Prostate gland (tissue), 2 donors: ENCODE results near the gene STRN4. TPM values are rescaled to one million over a fixed set of nuclear protein-coding genes. Genes with fewer than 3 reads are reported as not detected.
"Not testable (repeated sequence)": the region's sequence is repeated elsewhere in the genome, so short reads cannot be mapped to it uniquely, and the experiment has no call there.

Source experiments
- DNase-seq: peaks from one replicate; pipeline ENCODE4 v3.0.0-alpha.2; 2019; ENCODE audit warnings: low spot score
- H3K27ac ChIP-seq, 2 donors: fragments of 200-600 bp; sonication (generic); 2 replicates each; pipeline ENCODE4 v1.5.1; 2017 to 2019
- H3K27me3 ChIP-seq: fragments of 200-600 bp; sonication (generic); replicated peaks from 2 replicates; pipeline ENCODE4 v1.5.1; 2019; ENCODE audit not compliant: insufficient read depth
- H3K36me3 ChIP-seq, 2 donors: fragments of 200-600 bp; sonication (generic); 1 replicate in 1 of 2; 2 replicates in 1 of 2; pipeline versions ENCODE4 v1.5.1 to v1.8.1; 2017 to 2019
- H3K4me1 ChIP-seq: fragments of 200-600 bp; sonication (generic); replicated peaks from 2 replicates; pipeline ENCODE4 v1.5.1; 2019
- H3K4me3 ChIP-seq, 2 donors: fragments of 200-600 bp; sonication (generic); 2 replicates each; pipeline ENCODE4 v1.5.1; 2017 to 2019
- H3K9me3 ChIP-seq: fragments of 200-600 bp; sonication (generic); 2 replicates; pipeline ENCODE4 v1.5.1; 2017
- POLR2A ChIP-seq: fragments of 450-650 bp; IDR thresholded peaks from one replicate; pipeline ENCODE4 v1.6.1; 2016; ENCODE audit warnings: antibody characterized with exemption, mild to moderate bottlenecking
- POLR2AphosphoS5 ChIP-seq: sonication (generic); formaldehyde crosslinking; IDR thresholded peaks from one replicate; pipeline ENCODE4 v1.6.1; 2017; ENCODE audit warnings: antibody characterized with exemption
- WGBS: methylation state at CpG from one replicate; pipeline ENCODE4 v1.1.5; 2018; 5-methylcytosine and 5-hydroxymethylcytosine counted together
- intact Hi-C: fragments of 100-400 bp; cut with DNase I; formaldehyde crosslinking; loops from one replicate; pipeline ENCODE4 v1.14.2; 2022
- total RNA-seq, 2 donors: library from RNA; depleted of rRNA; stranded (reverse); fragments of >200 nt; gene quantifications; one replicate each; pipeline ENCODE4 v1.1.0, GENCODE V29; 2016
- TF ChIP-seq, protein P1 (sequence below), 4 experiments: fragments of 200-600 bp in 2 of 4; fragments of 450-650 bp in 2 of 4; sonication (generic) in 2 of 4; IDR thresholded peaks; 1 replicate in 3 of 4; 2 replicates in 1 of 4; pipeline ENCODE4 v1.5.1; 2016 to 2019; ENCODE audit warnings: antibody characterized with exemption in 4 of 4, mild to moderate bottlenecking in 2 of 4, moderate library complexity in 2 of 4

Gene STRN4
- total RNA-seq, 2 donors from 2014 or later: 80.7 to 221 TPM

DNA sequence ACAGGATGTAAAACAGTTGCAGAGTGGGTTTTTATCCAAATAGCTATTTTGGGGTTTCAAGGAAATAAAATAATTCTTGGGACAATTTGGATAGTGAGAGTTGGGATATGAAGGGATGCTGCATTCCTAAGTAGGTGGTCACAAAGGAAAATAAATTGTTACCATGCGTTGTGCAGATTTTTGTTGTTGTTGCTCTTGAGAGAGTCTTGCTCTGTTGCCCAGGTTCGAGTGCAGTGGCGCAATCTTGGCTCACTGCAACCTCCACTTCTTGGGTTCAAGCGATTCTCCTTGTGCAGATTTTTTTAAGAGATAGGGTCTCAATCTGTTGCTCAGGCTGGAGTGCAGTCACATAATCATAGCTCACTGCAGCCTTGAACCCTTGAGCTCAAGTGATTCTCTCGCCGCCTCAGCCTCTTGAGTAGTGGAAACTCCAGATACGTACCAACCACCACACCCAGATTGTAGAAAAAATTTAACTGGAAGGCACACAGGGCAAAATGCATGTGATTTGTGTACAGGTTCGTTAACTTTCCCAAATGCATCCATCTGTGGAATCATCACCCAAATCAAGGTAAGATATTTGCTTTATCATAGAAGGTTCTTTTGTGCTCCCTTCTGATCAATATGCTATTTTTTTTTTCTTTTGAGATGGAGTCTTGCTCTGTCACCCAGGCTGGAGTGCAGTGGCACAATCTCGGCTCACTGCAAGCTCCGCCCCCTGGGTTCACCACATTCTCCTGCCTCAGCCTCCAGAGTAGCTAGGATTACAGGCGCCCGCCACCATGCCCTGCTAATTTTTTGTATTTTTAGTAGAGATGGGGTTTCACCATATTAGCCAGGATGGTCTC is 26.1 kb upstream of the STRN4 start:
- Histone ChIP-seq H3K4me3 (no peak overlapping the region), H3K9me3 (no peaks in the 10 kb centered on the region), H3K27ac (no peak overlapping the region), H3K27me3 (no peaks in the 10 kb centered on the region), H3K4me1 (peaks cover 4% of the 10 kb centered on the region), H3K36me3 (peaks cover 14 to 27% of the 10 kb centered on the region in 2 donors)
- 93% methylated on average over 12 of the region's 12 CpGs for WGBS
- no peak for TF ChIP-seq POLR2AphosphoS5
- TF ChIP-seq, protein P1, sequence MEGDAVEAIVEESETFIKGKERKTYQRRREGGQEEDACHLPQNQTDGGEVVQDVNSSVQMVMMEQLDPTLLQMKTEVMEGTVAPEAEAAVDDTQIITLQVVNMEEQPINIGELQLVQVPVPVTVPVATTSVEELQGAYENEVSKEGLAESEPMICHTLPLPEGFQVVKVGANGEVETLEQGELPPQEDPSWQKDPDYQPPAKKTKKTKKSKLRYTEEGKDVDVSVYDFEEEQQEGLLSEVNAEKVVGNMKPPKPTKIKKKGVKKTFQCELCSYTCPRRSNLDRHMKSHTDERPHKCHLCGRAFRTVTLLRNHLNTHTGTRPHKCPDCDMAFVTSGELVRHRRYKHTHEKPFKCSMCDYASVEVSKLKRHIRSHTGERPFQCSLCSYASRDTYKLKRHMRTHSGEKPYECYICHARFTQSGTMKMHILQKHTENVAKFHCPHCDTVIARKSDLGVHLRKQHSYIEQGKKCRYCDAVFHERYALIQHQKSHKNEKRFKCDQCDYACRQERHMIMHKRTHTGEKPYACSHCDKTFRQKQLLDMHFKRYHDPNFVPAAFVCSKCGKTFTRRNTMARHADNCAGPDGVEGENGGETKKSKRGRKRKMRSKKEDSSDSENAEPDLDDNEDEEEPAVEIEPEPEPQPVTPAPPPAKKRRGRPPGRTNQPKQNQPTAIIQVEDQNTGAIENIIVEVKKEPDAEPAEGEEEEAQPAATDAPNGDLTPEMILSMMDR (IDR thresholded peaks at IDR 0.05): no peak
- no peak for TF ChIP-seq POLR2A
- DNase-seq: no peak
- intact Hi-C loops: no loop called here

DNA sequence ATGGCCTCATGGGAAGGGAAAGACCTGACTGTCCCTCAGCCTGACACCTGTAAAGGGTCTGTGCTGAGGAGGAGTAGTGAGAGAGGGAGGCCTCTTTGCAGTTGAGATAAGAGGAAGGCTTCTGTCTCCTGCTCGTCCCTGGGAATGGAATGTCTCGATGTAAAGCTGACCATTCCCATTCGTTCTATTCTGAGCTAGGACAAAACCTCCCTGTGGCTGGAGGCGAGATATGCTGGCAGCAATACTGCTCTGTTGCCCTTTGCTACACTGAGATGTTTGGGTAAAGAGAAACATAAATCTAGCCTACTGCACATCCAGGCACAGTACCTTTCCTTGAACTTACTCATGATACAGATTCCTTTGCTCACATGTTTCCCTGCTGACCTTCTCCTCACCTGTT is 22.5 kb upstream of the STRN4 start:
- H3K4me3 ChIP-seq, H3K4me1 ChIP-seq, DNase-seq, intact Hi-C loops, H3K9me3 ChIP-seq, H3K27me3 ChIP-seq, H3K36me3 ChIP-seq: not testable (repeated sequence)
- 17% methylated on average over 4 of the region's 4 CpGs for WGBS
- peak overlapping the region; percentile 56 to 61 for H3K27ac ChIP-seq

GRCh38 chr19:46766569-46767317 is 20.5 kb upstream of the STRN4 start:
- no peak overlapping the region for H3K27ac ChIP-seq
- 69% methylated on average over 18 of the region's 18 CpGs for WGBS

GRCh38 chr19:46764817-46765291 is 18.6 kb upstream of the STRN4 start:
- DNase-seq: peak; percentile 64
- Histone ChIP-seq H3K4me1 (peaks cover 8% of the 10 kb centered on the region), H3K4me3 (no peak overlapping the region), H3K27ac (peak overlapping the region; percentile 73), H3K9me3 (no peaks in the 10 kb centered on the region), H3K36me3 (no peaks in the 10 kb centered on the region), H3K27me3 (no peaks in the 10 kb centered on the region)
- 42% methylated on average over 11 of the region's 11 CpGs for WGBS
- TF ChIP-seq POLR2AphosphoS5: peak; percentile 61
- TF ChIP-seq POLR2A: no peak
- intact Hi-C loops: no loop called here

More at GRCh38 chr19:46766569-46767317, 20.5 kb upstream of the STRN4 start:
- no peak for TF ChIP-seq POLR2A
- TF ChIP-seq, protein P1 (IDR thresholded peaks at IDR 0.05): peak in 3 of 4 experiments; percentile 23 to 48 (median 35)
- intact Hi-C loops: no loop called here
- Histone ChIP-seq H3K27me3 (no peaks in the 10 kb centered on the region), H3K9me3 (no peaks in the 10 kb centered on the region), H3K36me3 (no peaks in the 10 kb centered on the region), H3K4me3 (no peak overlapping the region), H3K4me1 (peaks cover 8% of the 10 kb centered on the region)
- DNase-seq: no peak

GRCh38 chr19:46762245-46762890 is 16.1 kb upstream of the STRN4 start:
- intact Hi-C loops: no loop called here
- peaks cover 5% of the 10 kb centered on the region for H3K4me1 ChIP-seq
- WGBS: 52% methylated on average over 6 of the region's 6 CpGs
- peak; percentile 80 for DNase-seq
- TF ChIP-seq POLR2AphosphoS5 (peak; percentile 73), POLR2A (no peak)
- H3K9me3 ChIP-seq: no peaks in the 10 kb centered on the region
- H3K27ac ChIP-seq: peak overlapping the region; percentile 71 to 81
- H3K36me3 ChIP-seq: no peaks in the 10 kb centered on the region
- no peaks in the 10 kb centered on the region for H3K27me3 ChIP-seq
- H3K4me3 ChIP-seq: no peak overlapping the region

DNA sequence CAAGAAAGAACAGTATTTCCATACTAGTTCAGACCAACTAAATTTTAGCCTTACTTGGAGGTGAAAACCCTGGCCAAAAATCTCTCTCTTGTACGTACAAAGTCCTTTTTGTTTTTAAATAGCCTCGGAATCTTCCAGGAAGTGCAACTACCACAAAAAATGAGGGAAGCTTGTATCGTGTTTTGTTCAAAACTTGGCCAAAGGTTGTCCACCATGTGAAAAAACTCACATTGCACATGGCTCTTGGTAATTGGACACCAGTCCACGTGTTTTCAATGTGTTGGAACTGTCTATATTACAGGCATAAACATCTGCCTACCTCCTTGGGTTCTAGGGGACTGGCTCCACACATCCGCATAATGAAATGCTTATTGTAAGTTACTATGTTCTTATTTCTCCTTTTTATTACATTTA is 15.2 kb upstream of the STRN4 start:
- 20% methylated on average over 5 of the region's 5 CpGs for WGBS
- H3K4me1 ChIP-seq: peaks cover 5% of the 10 kb centered on the region
- peak overlapping the region; percentile 71 to 81 for H3K27ac ChIP-seq
- H3K36me3 ChIP-seq: no peaks in the 10 kb centered on the region
- DNase-seq: peak; percentile 65
- H3K9me3 ChIP-seq: no peaks in the 10 kb centered on the region
- no peaks in the 10 kb centered on the region for H3K27me3 ChIP-seq
- TF ChIP-seq POLR2A (no peak), POLR2AphosphoS5 (peak; percentile 92)
- TF ChIP-seq, protein P1 (IDR thresholded peaks at IDR 0.05): no peak
- intact Hi-C loops: no loop called here
- H3K4me3 ChIP-seq: no peak overlapping the region

DNA sequence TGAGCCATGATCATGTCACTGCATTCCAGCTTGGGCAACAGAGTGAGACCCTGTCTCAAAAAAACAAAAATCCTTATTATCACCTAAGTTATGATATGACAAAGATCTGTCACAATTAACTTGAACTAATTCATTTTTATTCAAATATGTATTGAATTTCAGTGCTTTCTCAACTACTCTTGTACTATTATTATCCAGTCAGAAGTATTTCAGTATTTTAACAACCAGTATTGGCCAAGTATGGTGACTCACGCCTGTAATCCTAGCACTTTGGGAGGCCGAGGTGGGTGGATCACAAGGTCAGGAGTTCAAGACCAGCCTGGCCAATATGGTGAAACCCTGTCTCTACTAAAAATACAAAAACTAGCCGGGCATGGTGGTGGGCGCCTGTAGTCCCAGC is 14.6 kb upstream of the STRN4 start:
- H3K4me3 ChIP-seq, H3K27me3 ChIP-seq, intact Hi-C loops, DNase-seq, H3K4me1 ChIP-seq, H3K9me3 ChIP-seq, H3K36me3 ChIP-seq: not testable (repeated sequence)
- WGBS: 57% methylated on average over 4 of the region's 4 CpGs
- H3K27ac ChIP-seq: peak overlapping the region; percentile 71 to 81
